UCSD-AML1 (cell line): ENCODE measurements around the gene GADD45GIP1.

Source experiments
- DNase-seq: peaks from one replicate; lab custom pipeline; 2025; ENCODE audit not compliant: unreplicated experiment; lab: John Stamatoyannopoulos, UW

The GADD45GIP1 gene

GRCh38 chr19:12956446-12957388 lies at the start of gene GADD45GIP1:
GADD45GIP1 (minus strand) TSS chr19:12957223; CDS start chr19:12957212, 11 bp downstream.
- peak; percentile 84 for DNase-seq

GRCh38 chr19:13005861-13006370 lies 48.9 kb upstream of the GADD45GIP1 start:
- no peak for DNase-seq

GRCh38 chr19:13005253-13005652 lies 48.2 kb upstream of the GADD45GIP1 start:
- DNase-seq = no peak

GRCh38 chr19:13004273-13004672 lies 47.2 kb upstream of the GADD45GIP1 start:
- no peak for DNase-seq

- no peak for DNase-seq
Observed at GRCh38 chr19:13003081-13003480, 46.1 kb upstream of the GADD45GIP1 start.

- DNase-seq = no peak
Observed at GRCh38 chr19:13002166-13002898, 45.3 kb upstream of the GADD45GIP1 start.

GRCh38 chr19:13001502-13002165 lies 44.6 kb upstream of the GADD45GIP1 start:
- DNase-seq = no peak

GRCh38 chr19:13001166-13001501 lies 44.1 kb upstream of the GADD45GIP1 start:
- no peak for DNase-seq

GRCh38 chr19:12997967-12998940 lies 41.2 kb upstream of the GADD45GIP1 start:
- DNase-seq = no peak

- DNase-seq = no peak
Observed at GRCh38 chr19:12997179-12997966, 40.4 kb upstream of the GADD45GIP1 start.

GRCh38 chr19:12996406-12997094 lies 39.5 kb upstream of the GADD45GIP1 start:
- DNase-seq = no peak

GRCh38 chr19:12995596-12996405 lies 38.8 kb upstream of the GADD45GIP1 start:
- no peak for DNase-seq

GRCh38 chr19:12994701-12995595 lies 37.9 kb upstream of the GADD45GIP1 start, which contains the start of gene NFIX:
NFIX (plus strand) TSS chr19:12995475; CDS start chr19:12995838, 363 bp downstream.
- DNase-seq = peak; percentile 52

- no peak for DNase-seq
Observed at GRCh38 chr19:12993562-12993961, 36.5 kb upstream of the GADD45GIP1 start.

- no peak for DNase-seq
Observed at GRCh38 chr19:12992729-12993128, 35.7 kb upstream of the GADD45GIP1 start.

GRCh38 chr19:12991296-12991695 lies 34.3 kb upstream of the GADD45GIP1 start:
- DNase-seq = no peak

GRCh38 chr19:12990853-12991252 lies 33.8 kb upstream of the GADD45GIP1 start:
- no peak for DNase-seq
